ENCODE measurements around the gene GPX4. TPM values are rescaled to one million over a fixed set of nuclear protein-coding genes. Genes with fewer than 3 reads are reported as not detected.

GPX4 gene
- total and polyA plus RNA-seq, 2 experiments from 2014 or later, result 351 to 573 TPM

- peaks cover 31% of the 10 kb centered on the region for H3K9me3 Mint-ChIP-seq
- H3K4me1 Mint-ChIP-seq, result no peaks in the 10 kb centered on the region
- peaks cover 13% of the 10 kb centered on the region for H3K27me3 Mint-ChIP-seq (ENCODE audit: insufficient read depth, low read depth, poor library complexity)
- Histone ChIP-seq H3F3A (replicated peaks; ENCODE audit: low read depth) (no peaks in the 10 kb centered on the region; the same call in 1 of the 2 replicates), H4K20me1 (replicated peaks; ENCODE audit: insufficient read depth) (no peaks in the 10 kb centered on the region), H3K27ac (ENCODE audit: low read depth) (no peak overlapping the region), H3K9me2 (ENCODE audit: insufficient read depth) (no peaks in the 10 kb centered on the region), H3K4me2 (no peak overlapping the region), H3K36me3 (ENCODE audit: insufficient read depth) (peaks cover 18% of the 10 kb centered on the region), H3K27me3 (ENCODE audit: insufficient read depth) (no peaks in the 10 kb centered on the region), H2AFZ (no peak overlapping the region), H3K79me2 (replicated peaks; ENCODE audit: insufficient read depth) (no peaks in the 10 kb centered on the region), H3K4me3 (no peak overlapping the region), H3K4me1 (ENCODE audit: insufficient read depth) (no peaks in the 10 kb centered on the region)
- H3K4me3 Mint-ChIP-seq, result no peak overlapping the region; the same call in 2 of the 3 replicates
- no peak for DNase-seq (ENCODE audit: low spot score)
- no peak for ATAC-seq
- H3K36me3 Mint-ChIP-seq (ENCODE audit: low read depth), result peaks cover 42% of the 10 kb centered on the region
- H3K27ac Mint-ChIP-seq, result no peak overlapping the region
- TF ChIP-seq EZH2phosphoT487 (IDR thresholded peaks at IDR 0.05; ENCODE audit: unreplicated experiment), result no peak
- TF ChIP-seq, protein P1, sequence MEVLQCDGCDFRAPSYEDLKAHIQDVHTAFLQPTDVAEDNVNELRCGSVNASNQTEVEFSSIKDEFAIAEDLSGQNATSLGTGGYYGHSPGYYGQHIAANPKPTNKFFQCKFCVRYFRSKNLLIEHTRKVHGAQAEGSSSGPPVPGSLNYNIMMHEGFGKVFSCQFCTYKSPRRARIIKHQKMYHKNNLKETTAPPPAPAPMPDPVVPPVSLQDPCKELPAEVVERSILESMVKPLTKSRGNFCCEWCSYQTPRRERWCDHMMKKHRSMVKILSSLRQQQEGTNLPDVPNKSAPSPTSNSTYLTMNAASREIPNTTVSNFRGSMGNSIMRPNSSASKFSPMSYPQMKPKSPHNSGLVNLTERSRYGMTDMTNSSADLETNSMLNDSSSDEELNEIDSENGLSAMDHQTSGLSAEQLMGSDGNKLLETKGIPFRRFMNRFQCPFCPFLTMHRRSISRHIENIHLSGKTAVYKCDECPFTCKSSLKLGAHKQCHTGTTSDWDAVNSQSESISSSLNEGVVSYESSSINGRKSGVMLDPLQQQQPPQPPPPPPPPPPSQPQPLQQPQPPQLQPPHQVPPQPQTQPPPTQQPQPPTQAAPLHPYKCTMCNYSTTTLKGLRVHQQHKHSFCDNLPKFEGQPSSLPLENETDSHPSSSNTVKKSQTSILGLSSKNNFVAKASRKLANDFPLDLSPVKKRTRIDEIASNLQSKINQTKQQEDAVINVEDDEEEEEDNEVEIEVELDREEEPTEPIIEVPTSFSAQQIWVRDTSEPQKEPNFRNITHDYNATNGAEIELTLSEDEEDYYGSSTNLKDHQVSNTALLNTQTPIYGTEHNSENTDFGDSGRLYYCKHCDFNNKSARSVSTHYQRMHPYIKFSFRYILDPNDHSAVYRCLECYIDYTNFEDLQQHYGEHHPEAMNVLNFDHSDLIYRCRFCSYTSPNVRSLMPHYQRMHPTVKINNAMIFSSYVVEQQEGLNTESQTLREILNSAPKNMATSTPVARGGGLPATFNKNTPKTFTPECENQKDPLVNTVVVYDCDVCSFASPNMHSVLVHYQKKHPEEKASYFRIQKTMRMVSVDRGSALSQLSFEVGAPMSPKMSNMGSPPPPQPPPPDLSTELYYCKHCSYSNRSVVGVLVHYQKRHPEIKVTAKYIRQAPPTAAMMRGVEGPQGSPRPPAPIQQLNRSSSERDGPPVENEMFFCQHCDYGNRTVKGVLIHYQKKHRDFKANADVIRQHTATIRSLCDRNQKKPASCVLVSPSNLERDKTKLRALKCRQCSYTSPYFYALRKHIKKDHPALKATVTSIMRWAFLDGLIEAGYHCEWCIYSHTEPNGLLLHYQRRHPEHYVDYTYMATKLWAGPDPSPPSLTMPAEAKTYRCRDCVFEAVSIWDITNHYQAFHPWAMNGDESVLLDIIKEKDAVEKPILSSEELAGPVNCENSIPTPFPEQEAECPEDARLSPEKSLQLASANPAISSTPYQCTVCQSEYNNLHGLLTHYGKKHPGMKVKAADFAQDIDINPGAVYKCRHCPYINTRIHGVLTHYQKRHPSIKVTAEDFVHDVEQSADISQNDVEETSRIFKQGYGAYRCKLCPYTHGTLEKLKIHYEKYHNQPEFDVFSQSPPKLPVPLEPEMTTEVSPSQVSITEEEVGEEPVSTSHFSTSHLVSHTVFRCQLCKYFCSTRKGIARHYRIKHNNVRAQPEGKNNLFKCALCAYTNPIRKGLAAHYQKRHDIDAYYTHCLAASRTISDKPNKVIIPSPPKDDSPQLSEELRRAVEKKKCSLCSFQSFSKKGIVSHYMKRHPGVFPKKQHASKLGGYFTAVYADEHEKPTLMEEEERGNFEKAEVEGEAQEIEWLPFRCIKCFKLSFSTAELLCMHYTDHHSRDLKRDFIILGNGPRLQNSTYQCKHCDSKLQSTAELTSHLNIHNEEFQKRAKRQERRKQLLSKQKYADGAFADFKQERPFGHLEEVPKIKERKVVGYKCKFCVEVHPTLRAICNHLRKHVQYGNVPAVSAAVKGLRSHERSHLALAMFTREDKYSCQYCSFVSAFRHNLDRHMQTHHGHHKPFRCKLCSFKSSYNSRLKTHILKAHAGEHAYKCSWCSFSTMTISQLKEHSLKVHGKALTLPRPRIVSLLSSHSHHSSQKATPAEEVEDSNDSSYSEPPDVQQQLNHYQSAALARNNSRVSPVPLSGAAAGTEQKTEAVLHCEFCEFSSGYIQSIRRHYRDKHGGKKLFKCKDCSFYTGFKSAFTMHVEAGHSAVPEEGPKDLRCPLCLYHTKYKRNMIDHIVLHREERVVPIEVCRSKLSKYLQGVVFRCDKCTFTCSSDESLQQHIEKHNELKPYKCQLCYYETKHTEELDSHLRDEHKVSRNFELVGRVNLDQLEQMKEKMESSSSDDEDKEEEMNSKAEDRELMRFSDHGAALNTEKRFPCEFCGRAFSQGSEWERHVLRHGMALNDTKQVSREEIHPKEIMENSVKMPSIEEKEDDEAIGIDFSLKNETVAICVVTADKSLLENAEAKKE (CRISPR knock-in tag; IDR thresholded peaks at IDR 0.05), result no peak
- no peak for TF ChIP-seq STAT1 (IDR thresholded peaks at IDR 0.05; ENCODE audit: unreplicated experiment)
- TF ChIP-seq ZNF114 (CRISPR knock-in tag; IDR thresholded peaks at IDR 0.05), result no peak
- TF ChIP-seq EZH2 (IDR thresholded peaks at IDR 0.05; ENCODE audit: low read depth, unreplicated experiment), result no peak
- TF ChIP-seq JUNB (IDR thresholded peaks at IDR 0.05; ENCODE audit: unreplicated experiment), result no peak
- TF ChIP-seq ETS1 (IDR thresholded peaks at IDR 0.05), result no peak
These were observed 47.7 kb upstream of the GPX4 start for GRCh38 chr19:1055886-1056620.
